Stromal cell of bone marrow (primary cell): ENCODE data around the gene FANCI.
"Not testable (repeated sequence)": the region's sequence is repeated elsewhere in the genome, so short reads cannot be mapped to it uniquely, and the experiment has no call there.

Experiments
- DNase-seq: peaks from one replicate; pipeline ENCODE4 v3.0.0-alpha.2; 2012; ENCODE audit warnings: low read depth

The FANCI gene

GRCh38 chr15:89225588-89225987 lies 18.2 kb upstream of the FANCI start:
- DNase-seq, result no peak

DNA sequence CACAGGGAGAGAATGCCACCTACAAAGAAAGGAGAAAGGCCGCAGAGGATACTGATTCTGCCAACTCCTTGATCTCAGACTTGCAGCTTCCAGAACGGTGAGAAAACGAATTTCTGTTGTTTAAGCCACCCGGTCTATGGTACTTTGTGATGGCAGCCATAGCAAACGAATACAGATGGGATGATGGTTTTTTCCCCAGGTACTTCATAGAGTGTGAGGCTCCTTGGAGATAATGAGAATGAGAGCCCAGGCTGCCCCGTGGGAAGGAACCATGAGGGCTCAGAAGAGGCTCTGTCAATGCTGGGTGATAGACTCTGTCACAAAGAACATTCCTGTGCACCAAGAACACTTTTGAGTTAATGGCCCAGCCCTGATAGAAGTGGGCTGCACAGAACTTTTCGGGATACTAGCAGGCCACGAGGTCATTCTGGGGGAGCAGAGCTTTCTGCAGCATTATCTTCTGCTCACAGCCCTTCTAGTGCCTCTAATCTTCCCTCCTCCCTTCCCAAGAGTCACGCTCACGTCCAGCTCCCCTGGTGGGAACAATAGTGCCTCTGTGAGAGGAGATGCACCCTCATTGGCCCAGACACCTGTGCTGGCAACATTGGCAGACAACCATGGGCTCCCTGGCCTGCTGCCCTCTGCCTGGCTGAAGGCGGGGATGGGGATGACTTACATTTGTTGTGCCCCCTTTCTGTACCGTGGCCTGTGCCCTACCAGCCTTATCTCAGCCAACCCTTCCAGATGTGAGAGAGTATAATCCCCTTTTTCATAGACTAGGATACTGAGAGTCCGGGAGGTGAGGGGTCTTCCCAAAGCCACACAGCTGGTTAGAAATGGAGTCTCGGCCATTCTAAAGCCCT lies 17.2 kb upstream of the FANCI start:
- no peak for DNase-seq

GRCh38 chr15:89227425-89227824 lies 16.4 kb upstream of the FANCI start:
- DNase-seq, result no peak

- DNase-seq, result no peak
These were observed 13.5 kb upstream of the FANCI start for GRCh38 chr15:89230277-89230676.

GRCh38 chr15:89231832-89232231 lies 11.9 kb upstream of the FANCI start:
- no peak for DNase-seq

DNA sequence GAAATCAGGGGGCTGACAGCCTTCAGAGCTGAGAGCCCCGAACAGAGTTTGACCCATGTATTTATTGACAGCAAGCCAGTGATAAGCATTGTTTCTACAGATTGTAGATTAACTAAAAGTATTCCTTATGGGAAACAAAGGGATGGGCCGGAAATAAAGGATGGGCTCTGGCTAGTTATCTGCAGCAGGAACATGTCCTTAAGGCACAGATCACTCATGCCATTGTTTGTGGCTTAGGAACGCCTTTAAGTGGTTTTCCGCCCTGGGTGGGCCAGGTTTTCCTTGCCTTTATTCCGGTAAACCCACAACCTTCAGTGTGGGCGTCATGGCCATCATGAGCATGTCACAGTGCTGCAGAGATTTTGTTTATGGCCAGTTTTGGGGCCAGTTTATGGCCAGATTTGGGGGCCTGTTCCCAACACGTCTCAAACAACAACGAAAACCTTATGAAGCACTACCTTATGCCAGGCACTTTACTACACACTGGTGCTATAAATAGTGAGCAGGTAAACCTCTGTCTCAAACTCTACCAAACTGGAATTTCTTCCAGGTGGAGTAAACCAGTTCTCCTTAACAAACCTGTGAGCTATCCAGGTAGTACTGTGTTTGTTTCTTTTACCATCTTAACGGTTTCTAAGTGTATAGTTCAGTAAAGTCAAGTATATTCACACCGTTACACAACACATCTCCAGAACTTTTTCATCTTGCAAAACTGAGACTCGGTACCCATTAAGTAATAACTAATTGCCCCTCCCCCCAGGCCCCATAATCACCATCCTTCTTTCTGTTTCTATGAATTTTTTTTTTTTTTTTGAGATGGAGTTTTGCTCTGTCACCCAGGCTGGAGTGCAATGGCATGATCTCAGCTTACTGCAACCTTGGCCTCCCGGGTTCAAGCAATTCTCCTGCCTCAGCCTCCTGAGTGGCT lies 3.6 kb upstream of the FANCI start:
- DNase-seq, result not testable (repeated sequence)

- DNase-seq, result no peak
These were observed 611 bp upstream of the FANCI start for GRCh38 chr15:89243046-89243690.

- no peak for DNase-seq
These were observed 760 bp downstream of the FANCI start for GRCh38 chr15:89244574-89244903.

- DNase-seq, result no peak
These were observed 3.7 kb downstream of the FANCI start for GRCh38 chr15:89247446-89247845.

- DNase-seq, result no peak
These were observed 4.8 kb downstream of the FANCI start for GRCh38 chr15:89248584-89248983.

- DNase-seq, result not testable (repeated sequence)
These were observed 6.4 kb downstream of the FANCI start for GRCh38 chr15:89250142-89250541.

DNA sequence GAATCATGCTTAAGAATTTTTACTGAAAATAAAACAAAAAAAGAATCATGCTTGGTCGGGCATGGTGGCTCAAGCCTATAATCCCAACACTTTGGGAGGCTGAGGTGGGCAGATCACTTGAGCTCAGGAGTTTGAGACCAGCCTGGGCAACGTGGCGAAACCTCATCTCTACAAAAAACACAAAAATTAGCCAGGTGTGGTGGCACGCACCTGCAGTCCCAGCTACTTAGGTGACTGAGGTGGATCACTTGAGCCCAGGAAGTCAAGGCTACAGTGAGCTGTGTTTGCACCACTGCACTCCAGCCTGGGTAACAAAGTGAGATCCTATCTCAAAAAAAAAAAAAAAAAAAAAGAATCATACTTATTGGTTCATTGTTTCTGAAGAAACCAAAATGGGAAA lies 33.5 kb downstream of the FANCI start:
- DNase-seq, result not testable (repeated sequence)

DNA sequence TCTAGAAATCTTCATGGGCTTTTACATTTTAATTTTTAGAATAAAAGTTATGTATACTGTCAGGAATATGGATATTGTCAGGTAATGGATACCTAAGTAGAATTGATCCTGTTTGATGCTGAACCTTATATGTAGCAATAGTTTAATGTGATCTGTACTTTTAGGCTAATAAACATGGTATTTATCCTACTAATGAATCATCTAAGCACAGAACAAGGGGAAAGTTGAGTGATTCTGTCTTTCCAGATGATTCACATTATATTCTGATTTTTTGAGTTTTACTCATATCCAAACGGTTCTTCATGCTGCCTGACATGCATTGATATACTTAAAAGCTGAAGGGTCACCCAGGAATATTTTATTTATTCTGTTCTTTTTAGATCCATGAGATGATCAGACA lies 34.5 kb downstream of the FANCI start:
- peak; percentile 8 for DNase-seq

- no peak for DNase-seq
These were observed 38.9 kb downstream of the FANCI start for GRCh38 chr15:89282631-89283030.

GRCh38 chr15:89283201-89283600 lies 39.4 kb downstream of the FANCI start:
- no peak for DNase-seq

DNA sequence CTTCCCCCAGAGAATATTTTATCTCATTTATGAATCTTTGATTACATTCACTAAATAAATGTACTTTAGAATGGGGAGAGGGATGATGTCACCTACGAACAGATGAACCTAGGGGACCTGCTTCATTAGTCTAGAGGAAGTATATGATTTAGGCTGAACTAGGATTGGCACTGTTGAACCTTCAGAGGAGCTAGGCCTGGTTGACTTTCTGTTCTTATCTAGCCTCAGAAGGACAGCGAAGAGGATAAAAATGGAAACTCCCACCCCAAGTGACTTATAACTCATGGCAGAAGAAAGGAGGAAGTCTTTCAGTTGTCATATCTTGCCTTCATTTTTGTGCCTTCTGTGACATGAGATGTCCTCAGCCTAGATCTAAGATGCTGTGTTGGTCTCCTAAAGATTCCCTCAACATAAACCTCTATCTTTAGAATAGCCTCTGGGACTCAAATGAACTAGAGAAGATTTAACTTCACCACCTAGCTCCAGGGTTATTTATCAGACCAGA lies 48.2 kb downstream of the FANCI start:
- no peak for DNase-seq

GRCh38 chr15:89293012-89293411 lies 49.2 kb downstream of the FANCI start:
- no peak for DNase-seq

DNA sequence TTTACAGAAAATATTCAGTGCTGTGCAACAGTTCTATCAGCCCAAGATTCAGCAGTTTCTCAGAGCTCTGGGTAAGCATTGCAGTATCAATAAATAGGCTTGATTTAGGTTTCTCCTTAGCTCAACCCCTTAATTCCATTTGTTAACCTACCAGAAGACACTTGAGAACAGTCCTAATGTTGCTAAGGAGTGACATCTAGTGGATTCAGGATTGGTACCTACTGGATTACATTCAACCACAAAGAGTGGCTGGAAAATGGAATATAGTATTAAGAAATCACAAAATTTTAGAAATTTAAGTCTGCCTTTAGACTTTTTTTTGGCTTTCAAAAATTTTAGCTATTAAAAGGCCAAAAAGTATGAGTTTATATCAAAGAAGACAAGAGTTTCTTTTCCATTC lies 56.1 kb downstream of the FANCI start:
- peak; percentile 33 for DNase-seq

DNA sequence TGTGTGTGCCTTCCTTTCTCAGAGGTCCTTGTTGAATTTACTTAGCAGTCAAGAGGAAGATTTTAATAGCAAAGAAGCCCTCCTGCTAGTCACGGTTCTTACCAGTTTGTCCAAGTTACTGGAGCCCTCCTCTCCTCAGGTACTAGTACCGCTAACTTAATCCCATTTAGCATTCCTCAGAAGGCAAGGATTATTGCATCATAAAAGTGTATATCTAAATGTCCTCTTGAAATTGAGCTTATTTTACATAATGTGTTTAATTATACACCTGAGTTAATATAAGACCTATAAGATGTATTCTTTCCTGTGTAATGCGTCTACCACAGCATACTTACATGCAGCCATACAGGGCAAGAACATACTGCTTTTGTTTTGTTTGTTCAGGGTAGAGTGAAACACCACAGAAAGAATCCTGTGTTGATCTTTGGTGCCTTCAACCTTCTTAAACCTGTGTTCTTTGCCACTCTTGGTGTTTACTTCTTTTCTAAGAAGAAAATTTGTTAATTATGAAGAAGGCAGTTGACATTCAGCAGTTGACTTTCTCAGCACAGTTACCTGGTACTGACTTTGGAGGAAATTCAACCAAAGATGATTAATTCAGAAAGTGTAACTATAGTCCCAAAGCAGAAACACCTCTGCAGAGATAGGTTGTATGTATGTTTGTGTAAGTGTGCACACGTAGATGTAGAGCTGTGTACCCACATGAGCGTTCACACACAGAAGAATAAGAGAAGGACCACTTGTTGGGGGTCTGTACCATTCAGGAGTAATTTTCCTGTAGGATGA lies 57.7 kb downstream of the FANCI start:
- no peak for DNase-seq

- no peak for DNase-seq
These were observed 60.2 kb downstream of the FANCI start for GRCh38 chr15:89303986-89304385.

DNA sequence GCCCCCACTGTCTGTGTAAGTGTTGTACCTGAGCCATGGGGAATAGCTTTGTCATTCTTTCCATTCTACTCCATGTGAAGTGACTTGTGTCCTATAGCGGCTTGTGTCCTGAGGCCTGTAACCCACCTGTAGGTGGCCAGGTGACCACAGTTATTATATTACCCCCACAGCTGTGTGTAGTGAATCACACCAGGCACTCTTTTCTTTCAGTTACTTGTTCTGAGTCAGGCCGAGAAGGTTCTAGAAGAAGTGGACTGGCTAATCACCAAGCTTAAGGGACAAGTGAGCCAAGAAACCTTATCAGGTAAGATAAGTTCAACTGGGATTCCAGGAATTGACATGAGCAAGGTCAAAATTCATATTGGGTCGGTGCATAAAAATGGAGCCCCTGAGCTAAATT lies 61.6 kb downstream of the FANCI start:
- no peak for DNase-seq
